GM12878 (cell line): Measurements from ENCODE around the gene UBTF. TPM values are rescaled to one million over a fixed set of nuclear protein-coding genes. Genes with fewer than 3 reads are reported as not detected.

ENCODE experiments used
- ATAC-seq: fragments of 200-7000 bp; cut with Tn5 transposase; 3 replicates; pipeline ENCODE4 v1.9.1; 2020; ENCODE audit warnings: mild to moderate bottlenecking, moderate library complexity
- BruUV-seq: library from RNA; stranded (reverse); fragments of 400-500 nt; replicated peaks from 2 replicates; lab custom pipeline; 2021; lab: Mats Ljungman, UMichigan
- CTCF ChIA-PET: fragments of 300-600 bp; sonication (Branson Sonifier 250); formaldehyde crosslinking; extraction: SDS; loops from one replicate; lab custom pipeline; 2021; ENCODE audit warnings: inconsistent platforms; lab: Yijun Ruan, JAX
- POLR2A ChIA-PET: fragments of 350-600 bp; formaldehyde crosslinking; extraction: SDS; loops from one replicate; lab custom pipeline; 2021; ENCODE audit warnings: inconsistent platforms; lab: Charles Lee
- RAD21 ChIA-PET: fragments of 300-600 bp; sonication (Branson Sonifier 250); formaldehyde crosslinking; loops from one replicate; lab custom pipeline; 2023; ENCODE audit warnings: antibody characterized with exemption; ENCODE audit not compliant: unreplicated experiment; lab: Charles Lee
- SMC1A ChIA-PET: fragments of 300-600 bp; sonication (Branson Sonifier 250); formaldehyde crosslinking; loops from one replicate; lab custom pipeline; 2023; ENCODE audit not compliant: unreplicated experiment, uncharacterized antibody; lab: Charles Lee
- DNase-seq: peaks from one replicate; pipeline ENCODE4 v3.0.0-alpha.2; 2011; ENCODE audit warnings: low read depth, low spot score
- FAIRE-seq: peaks from 3 replicates; lab custom pipeline; 2011; peaks lifted over from hg19 to GRCh38; lab: Jason Lieb, UNC
- H2AFZ ChIP-seq: 2 replicates; pipeline ENCODE4 v1.6.0; 2011; ENCODE audit warnings: low read depth, low read length, control low read depth; ENCODE audit not compliant: control insufficient read depth
- H3K27ac ChIP-seq: 2 replicates; pipeline ENCODE4 v1.5.1; 2011; ENCODE audit warnings: control low read depth; ENCODE audit not compliant: control insufficient read depth, insufficient read depth
- H3K27me3 ChIP-seq, 2 experiments: replicated peaks in 1 of 2; 2 replicates each; pipeline versions ENCODE4 v1.6.0 to v1.6.1; 2011; ENCODE audit warnings: low read length in 1 of 2; ENCODE audit not compliant: control insufficient read depth in 2 of 2, insufficient read depth in 2 of 2
- H3K36me3 ChIP-seq, 2 experiments: 2 replicates each; pipeline ENCODE4 v1.5.1; 2011; ENCODE audit warnings: low read length in 1 of 2; ENCODE audit not compliant: control insufficient read depth in 2 of 2, insufficient read depth in 2 of 2
- H3K4me1 ChIP-seq: 2 replicates; pipeline ENCODE4 v1.6.1; 2011; ENCODE audit warnings: mild to moderate bottlenecking, low read length, moderate library complexity, mixed read lengths; ENCODE audit not compliant: control insufficient read depth, insufficient read depth
- H3K4me2 ChIP-seq: 2 replicates; pipeline ENCODE4 v1.6.0; 2011; ENCODE audit warnings: control low read depth; ENCODE audit not compliant: control insufficient read depth, insufficient read depth
- H3K4me3 ChIP-seq: fragments of 200-600 bp; sonication (generic); 2 replicates; pipeline ENCODE4 v1.5.1; 2016
- H3K79me2 ChIP-seq: 2 replicates; pipeline ENCODE4 v1.6.0; 2011; ENCODE audit warnings: low read length; ENCODE audit not compliant: control insufficient read depth, insufficient read depth
- H3K9ac ChIP-seq: 2 replicates; pipeline ENCODE4 v1.8.0; 2011; ENCODE audit warnings: low read length, control low read depth, mixed read lengths; ENCODE audit not compliant: control insufficient read depth, insufficient read depth
- H3K9me3 ChIP-seq: replicated peaks from 3 replicates; pipeline ENCODE4 v1.5.1; 2011; ENCODE audit warnings: mild to moderate bottlenecking, low read length; ENCODE audit not compliant: control insufficient read depth, insufficient read depth
- H4K20me1 ChIP-seq: 2 replicates; pipeline ENCODE4 v1.6.0; 2011; ENCODE audit not compliant: control insufficient read depth, insufficient read depth
- BCL11A ChIP-seq: IDR thresholded peaks from 2 replicates; pipeline ENCODE4 v1.6.1; 2011; ENCODE audit warnings: low read depth, low read length
- BCL3 ChIP-seq: IDR thresholded peaks from 2 replicates; pipeline ENCODE4 v1.6.1; 2011; ENCODE audit warnings: borderline replicate concordance, low read depth, mild to moderate bottlenecking, moderate library complexity, low read length; ENCODE audit not compliant: insufficient read depth, poor library complexity, severe bottlenecking
- CHD4 ChIP-seq: fragments of 200-600 bp; sonication (generic); IDR thresholded peaks from 2 replicates; pipeline ENCODE4 v1.6.1; 2016; ENCODE audit warnings: mild to moderate bottlenecking
- DPF2 ChIP-seq: fragments of 450-650 bp; IDR thresholded peaks from 2 replicates; pipeline ENCODE4 v1.6.1; 2017; ENCODE audit warnings: mild to moderate bottlenecking
- EZH2 ChIP-seq: IDR thresholded peaks from 2 replicates; pipeline ENCODE4 v1.6.1; 2012; ENCODE audit warnings: low read depth, mild to moderate bottlenecking, control low read depth, inconsistent platforms, low read length, borderline replicate concordance; ENCODE audit not compliant: control insufficient read depth
- IRF5 ChIP-seq: fragments of 450-650 bp; IDR thresholded peaks from 2 replicates; pipeline ENCODE4 v1.6.1; 2017; ENCODE audit warnings: borderline replicate concordance
- MEF2A ChIP-seq: IDR thresholded peaks from 2 replicates; pipeline ENCODE4 v1.6.1; 2011; ENCODE audit warnings: low read depth, mild to moderate bottlenecking, low read length, moderate library complexity; ENCODE audit not compliant: insufficient read depth
- MTA2 ChIP-seq: fragments of 450-650 bp; IDR thresholded peaks from 2 replicates; pipeline ENCODE4 v1.6.1; 2016; ENCODE audit warnings: low read depth, mild to moderate bottlenecking, moderate library complexity
- MTA3 ChIP-seq: IDR thresholded peaks from 2 replicates; pipeline ENCODE4 v1.6.1; 2012; ENCODE audit warnings: low read length, inconsistent platforms, borderline replicate concordance
- NBN ChIP-seq: fragments of 450-650 bp; IDR thresholded peaks from 2 replicates; pipeline ENCODE4 v1.6.1; 2016
- RB1 ChIP-seq: fragments of 450-650 bp; formaldehyde crosslinking; IDR thresholded peaks from 2 replicates; pipeline ENCODE4 v1.6.1; 2017; ENCODE audit warnings: mild to moderate bottlenecking, borderline replicate concordance
- SIN3A ChIP-seq: IDR thresholded peaks from 2 replicates; pipeline ENCODE4 v1.6.1; 2012; ENCODE audit warnings: low read depth, low read length, improper control_type of control experiment
- STAT3 ChIP-seq: IDR thresholded peaks from 2 replicates; pipeline ENCODE4 v1.6.1; 2011; ENCODE audit warnings: low read depth, low read length, improper control_type of control experiment
- TBL1XR1 ChIP-seq: IDR thresholded peaks from 2 replicates; pipeline ENCODE4 v1.6.1; 2012; ENCODE audit warnings: low read depth, low read length, improper control_type of control experiment
- USF2 ChIP-seq: IDR thresholded peaks from 2 replicates; pipeline ENCODE4 v1.6.1; 2011; ENCODE audit warnings: low read depth, low read length, improper control_type of control experiment, borderline replicate concordance
- WRNIP1 ChIP-seq: IDR thresholded peaks from 2 replicates; pipeline ENCODE4 v1.6.1; 2011; ENCODE audit warnings: low read depth, low read length, improper control_type of control experiment, borderline replicate concordance
- ZBED1 ChIP-seq: IDR thresholded peaks from 2 replicates; pipeline ENCODE4 v1.6.1; 2016; ENCODE audit warnings: borderline replicate concordance
- ZNF217 ChIP-seq: fragments of 450-650 bp; IDR thresholded peaks from 2 replicates; pipeline ENCODE4 v1.6.1; 2017; ENCODE audit warnings: antibody characterized with exemption, mild to moderate bottlenecking
- WGBS: methylation state at CpG from one replicate; pipeline ENCODE4 v1.1.6; 2016; ENCODE audit warnings: low lambda C conversion rate; ENCODE audit not compliant: insufficient replicate concordance, insufficient coverage; ENCODE audit errors: missing lambda C conversion rate; 5-methylcytosine and 5-hydroxymethylcytosine counted together
- in situ Hi-C: fragments of 300-500 bp; cut with MboI; formaldehyde crosslinking; loops from 9 replicates; pipeline ENCODE4 v1.14.3; 2018; ENCODE audit warnings: mixed read lengths
- intact Hi-C: fragments of 100-400 bp; cut with micrococcal nuclease; formaldehyde crosslinking; loops from one replicate; pipeline ENCODE4 v1.14.2; 2022; ENCODE audit not compliant: unreplicated experiment
- polyA plus RNA-seq, 11 experiments: library from polyadenylated mRNA; depleted of rRNA in 4 of 11; unstranded in 6 of 11; stranded (reverse) in 5 of 11; fragments of >200 nt; fragmentation: Nextera tagmentation in 4 of 11; fragmentation: Illumina TruSeq in 1 of 11; extraction: Ambion mirVana in 4 of 11; extraction: Trizol in 1 of 11; gene quantifications; 1 replicate in 1 of 11; 2 replicates in 10 of 11; pipeline versions ENCODE4 v1.2.1 to v1.2.3, GENCODE V29; 2011 to 2016; ENCODE audit warnings: inconsistent platforms in 2 of 11, missing spikeins in 2 of 11, low read depth in 1 of 11
- total RNA-seq, 4 experiments: library from RNA; depleted of rRNA in 3 of 4; stranded (reverse); fragments of >200 nt in 3 of 4; fragmentation: Illumina TruSeq in 1 of 4; extraction: Trizol in 1 of 4; gene quantifications; 2 replicates each; pipeline versions ENCODE4 v1.2.1 to v1.2.3, GENCODE V29; 2013 to 2021

Gene UBTF
- total and polyA plus RNA-seq, 10 of the 15 experiments (the other 5 are each of a cell fraction or from before 2014, with no cell fraction given) = 2.2 to 124 (median 79.6) TPM

GRCh38 chr17:44233582-44233981 is 14.1 kb upstream of the UBTF start:
- ATAC-seq (no peak), FAIRE-seq (no peak)
- Histone ChIP-seq H3K9ac (no peak overlapping the region), H3K4me2 (no peak overlapping the region), H3K27me3 (no peaks in the 10 kb centered on the region)
- intact Hi-C loops = no loop called here
- RAD21 ChIA-PET = no interaction called here
- no peak for TF ChIP-seq MTA2
- TF ChIP-seq MEF2A = no peak
- TF ChIP-seq SIN3A = no peak
- TF ChIP-seq CHD4 = no peak
- no peak for TF ChIP-seq RB1
- no peak for TF ChIP-seq DPF2
- no peak for TF ChIP-seq EZH2
- TF ChIP-seq BCL11A = no peak
- no peak for TF ChIP-seq TBL1XR1
- TF ChIP-seq IRF5 = no peak
- no peak for TF ChIP-seq USF2
- TF ChIP-seq MTA3 = no peak
- TF ChIP-seq BCL3 = no peak
- TF ChIP-seq ZNF217 = no peak
- no peak for TF ChIP-seq STAT3
- no peak for TF ChIP-seq WRNIP1
- no peak for TF ChIP-seq ZBED1
- TF ChIP-seq NBN = no peak
- TF ChIP-seq, all 136 proteins: peak for 0
- Histone ChIP-seq H4K20me1 (no peaks in the 10 kb centered on the region), H3K27ac (no peak overlapping the region), H3K79me2 (no peaks in the 10 kb centered on the region), H3K36me3 (no peaks in the 10 kb centered on the region), H3K4me1 (peaks cover 23% of the 10 kb centered on the region), H2AFZ (no peak overlapping the region), H3K9me3 (no peaks in the 10 kb centered on the region), H3K4me3 (no peak overlapping the region)
- ChIA-PET POLR2A (no interaction called here), CTCF (no interaction called here), SMC1A (no interaction called here)
- no peak for DNase-seq
- BruUV-seq = no TSS peak
- 58% methylated on average over 5 of the region's 5 CpGs for WGBS
- in situ Hi-C loops = no loop called here
